HG03342 (cell line): Measurements from ENCODE around the gene DAB1.

Experiments
- ATAC-seq: cut with Tn5 transposase; IDR thresholded peaks from one replicate; pipeline ENCODE4 v1.9.1; 2021; ENCODE audit warnings: mild to moderate bottlenecking, moderate library complexity; ENCODE audit not compliant: unreplicated experiment

The DAB1 gene

DNA sequence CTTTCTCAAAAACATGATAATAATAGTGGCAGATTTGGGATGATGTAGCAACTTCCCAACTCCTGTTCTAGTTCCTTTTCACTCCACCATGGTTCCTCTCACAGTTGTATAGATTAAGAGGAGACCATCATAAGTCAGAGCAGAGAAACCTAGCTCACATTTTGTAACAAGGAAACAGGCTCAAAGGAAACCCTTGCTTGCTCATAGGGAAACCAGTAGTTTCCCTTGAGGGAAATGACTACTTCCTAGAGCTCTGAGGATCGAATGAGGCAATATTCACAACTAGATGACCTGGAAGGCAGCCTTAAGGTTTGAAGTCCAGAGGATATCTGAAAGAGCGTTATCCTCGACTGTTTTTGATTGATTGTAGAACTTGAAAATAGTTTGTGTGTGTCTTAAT, 382.0 kb downstream of the DAB1 start:
- no peak for ATAC-seq

DNA sequence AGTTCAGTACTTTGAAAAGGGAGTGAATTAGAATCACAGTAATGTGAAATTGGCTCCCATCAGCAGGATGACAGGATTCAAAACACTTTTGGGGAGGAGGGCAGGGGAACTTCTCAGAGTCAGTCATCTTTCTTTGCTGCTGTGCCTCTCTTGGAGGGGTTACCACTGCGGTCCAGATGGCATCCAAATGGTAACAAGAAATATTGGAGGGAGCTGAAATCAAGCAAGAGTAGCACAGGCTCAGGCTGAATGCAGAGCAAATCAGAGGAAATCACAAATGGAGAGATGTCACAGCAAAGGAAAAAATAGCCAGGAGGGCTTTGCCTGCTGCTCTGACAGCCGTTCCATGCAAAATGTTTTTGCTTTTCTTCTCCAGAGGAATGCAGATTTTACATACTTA, 383.0 kb downstream of the DAB1 start:
- ATAC-seq = no peak

DNA sequence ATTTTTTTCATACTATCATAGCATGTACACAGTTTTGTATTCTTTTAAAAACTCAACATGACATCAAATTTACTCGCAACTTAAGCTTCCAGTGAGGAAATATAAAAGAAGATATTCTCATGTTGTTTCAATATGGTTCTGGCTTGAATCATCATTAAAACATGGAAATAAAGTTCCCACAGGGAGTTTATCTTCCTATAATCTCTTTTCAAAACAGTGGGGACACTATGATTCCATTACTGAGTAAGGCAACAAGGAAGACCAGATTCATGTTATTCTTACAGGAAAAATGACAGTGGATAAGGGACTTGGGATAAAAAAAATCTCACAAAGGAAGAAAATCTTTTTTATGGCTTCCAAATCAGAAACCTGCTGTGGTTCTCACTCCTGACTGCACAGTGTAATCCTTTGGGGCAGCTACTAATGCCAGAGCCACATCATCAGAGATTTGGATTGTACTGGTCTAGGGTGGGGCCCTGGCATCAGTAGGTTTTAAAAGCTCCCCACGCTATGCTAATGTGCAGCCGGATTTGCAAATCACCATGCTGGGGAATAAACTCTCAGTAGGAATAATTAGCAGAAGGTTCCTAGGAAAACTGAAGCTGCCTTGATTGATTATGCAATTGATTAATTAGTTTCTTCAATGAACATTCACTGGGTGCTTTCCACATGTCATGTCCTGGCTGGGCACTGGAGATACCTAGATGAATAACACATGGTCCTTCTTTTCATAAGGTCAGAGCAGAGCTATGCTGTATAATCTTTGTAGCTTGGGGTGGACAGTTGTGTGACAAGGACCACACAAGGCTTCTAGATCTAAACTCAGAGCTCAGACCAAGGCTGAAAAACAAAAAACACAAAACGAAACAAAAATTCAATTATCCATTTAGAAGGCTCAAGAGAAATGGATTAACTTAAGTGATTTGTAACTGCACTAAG, 386.9 kb downstream of the DAB1 start:
- no peak for ATAC-seq

DNA sequence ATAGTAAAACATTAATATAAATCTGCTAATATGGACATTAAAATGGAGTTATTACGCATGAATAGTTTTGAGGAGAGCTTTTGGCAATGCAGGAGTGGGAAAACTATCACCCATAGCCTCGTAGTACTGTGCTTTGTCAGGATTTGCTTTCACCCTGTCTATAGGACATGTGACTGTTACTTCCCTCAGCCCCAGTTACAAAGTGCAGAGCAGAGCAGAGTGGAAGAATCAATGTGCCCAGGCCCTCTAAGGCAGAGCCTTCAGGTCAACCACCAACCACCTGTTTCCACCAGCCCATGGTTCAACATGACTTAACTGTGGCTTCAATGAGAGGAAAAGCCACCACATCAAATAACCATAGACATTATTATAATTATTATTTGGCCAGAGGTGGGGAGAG, 389.1 kb downstream of the DAB1 start:
- ATAC-seq = no peak

DNA sequence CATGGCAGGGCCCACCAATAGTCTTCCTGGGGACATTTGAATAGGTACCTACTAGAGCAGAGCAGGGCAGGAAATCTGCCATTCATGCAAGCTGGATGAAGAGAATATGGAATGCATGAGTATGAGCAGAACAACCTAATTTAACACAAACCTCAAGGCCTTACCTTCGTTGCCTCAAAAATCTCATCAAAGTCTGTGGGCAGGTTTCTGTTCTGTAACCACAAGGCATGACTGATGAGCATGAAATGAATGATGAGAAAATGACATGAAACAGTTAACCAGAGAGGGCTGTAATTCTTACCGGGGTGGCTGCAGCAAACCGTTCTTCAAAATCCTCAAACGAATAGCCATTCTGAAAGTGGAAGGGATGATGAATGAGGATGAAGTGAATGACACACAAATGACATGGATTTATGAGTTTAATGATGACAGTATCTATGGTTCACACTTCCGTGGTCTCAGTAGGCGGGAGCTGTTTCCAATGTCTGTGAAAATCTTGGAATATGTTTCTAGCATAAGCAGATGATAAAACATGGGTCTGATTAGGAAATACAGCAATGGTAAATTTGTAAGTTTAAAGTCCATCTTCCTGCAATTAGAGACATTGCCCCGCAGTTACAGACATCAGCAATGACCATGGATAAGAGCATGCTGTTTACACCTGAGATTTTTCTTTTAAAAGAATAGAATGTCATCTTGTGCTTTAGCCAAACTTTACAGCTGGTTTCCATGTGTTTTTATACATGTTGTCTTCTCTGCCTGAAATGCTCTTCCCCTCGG, 390.4 kb downstream of the DAB1 start:
- no peak for ATAC-seq

DNA sequence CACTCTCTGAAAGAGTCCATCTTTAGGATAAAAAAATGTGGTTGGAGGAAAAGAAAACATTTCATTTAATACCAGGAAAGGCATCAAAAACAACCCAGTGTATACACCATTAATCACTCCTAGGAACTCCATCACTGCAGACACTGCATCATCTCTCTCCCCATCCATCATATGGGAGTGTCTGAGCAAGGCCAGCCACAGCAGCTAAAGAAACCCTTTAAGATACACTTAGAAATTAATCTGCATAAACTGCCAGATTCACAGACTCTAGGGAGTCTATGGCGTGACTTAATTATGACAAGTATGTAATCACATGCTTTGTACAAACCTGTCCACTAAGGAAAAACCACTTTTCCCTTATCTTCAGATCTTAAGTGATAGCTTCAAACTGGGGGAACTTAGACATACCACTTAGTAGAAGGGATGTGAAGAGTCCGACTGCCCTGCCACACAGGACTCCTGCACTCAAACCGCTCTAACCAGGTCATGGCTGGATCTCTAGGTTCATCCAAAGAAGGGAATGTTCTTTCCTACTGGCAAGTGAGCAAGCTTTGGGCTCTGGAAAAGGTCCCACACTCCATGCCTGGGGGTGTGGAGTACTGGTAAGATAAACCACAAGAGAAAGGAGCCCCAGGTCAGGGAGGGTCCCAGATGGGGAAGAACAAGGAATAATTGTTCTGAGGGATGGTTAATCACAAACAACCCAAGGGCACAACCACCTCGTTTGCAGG, 397.1 kb downstream of the DAB1 start:
- ATAC-seq = no peak

DNA sequence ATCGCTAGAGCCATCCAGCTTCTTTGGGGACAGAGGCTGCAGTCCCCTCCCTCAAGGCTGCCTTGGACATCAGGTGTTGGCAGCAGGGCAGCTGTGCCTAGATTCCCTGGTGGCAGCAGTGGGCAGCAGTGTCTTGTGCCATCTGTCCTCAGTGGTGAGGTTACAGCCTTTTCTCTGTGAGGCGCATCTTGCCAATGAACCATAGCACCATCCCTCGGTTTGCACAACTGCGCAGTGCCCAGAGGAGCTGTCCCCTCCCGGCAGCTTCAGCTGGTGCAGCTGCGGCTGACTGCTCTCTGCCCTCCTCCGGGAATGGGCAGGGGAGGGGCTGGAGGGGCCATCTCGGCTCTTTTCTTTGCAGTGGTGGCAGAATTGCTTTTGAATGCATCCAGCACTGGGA, 399.0 kb downstream of the DAB1 start:
- ATAC-seq = no peak

DNA sequence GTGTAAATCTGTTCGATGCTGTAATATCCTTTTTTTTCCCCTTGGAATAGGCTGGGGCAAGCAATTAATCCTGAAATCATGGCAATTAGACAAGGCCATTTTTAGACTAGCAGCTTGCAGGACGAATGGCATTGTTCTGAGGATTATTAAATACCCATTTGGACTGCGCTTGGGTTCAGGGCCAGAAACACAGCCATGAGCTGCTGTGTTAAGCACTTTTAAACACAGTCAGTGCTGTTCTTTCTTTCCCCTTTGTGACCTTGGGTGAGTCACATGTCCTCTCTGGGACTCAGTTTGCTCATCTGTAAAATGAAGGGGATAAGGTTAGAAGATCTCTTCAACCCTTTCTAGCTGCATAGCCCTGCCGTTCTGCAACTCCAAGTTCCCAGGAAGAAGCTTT, 399.4 kb downstream of the DAB1 start:
- ATAC-seq = no peak

DNA sequence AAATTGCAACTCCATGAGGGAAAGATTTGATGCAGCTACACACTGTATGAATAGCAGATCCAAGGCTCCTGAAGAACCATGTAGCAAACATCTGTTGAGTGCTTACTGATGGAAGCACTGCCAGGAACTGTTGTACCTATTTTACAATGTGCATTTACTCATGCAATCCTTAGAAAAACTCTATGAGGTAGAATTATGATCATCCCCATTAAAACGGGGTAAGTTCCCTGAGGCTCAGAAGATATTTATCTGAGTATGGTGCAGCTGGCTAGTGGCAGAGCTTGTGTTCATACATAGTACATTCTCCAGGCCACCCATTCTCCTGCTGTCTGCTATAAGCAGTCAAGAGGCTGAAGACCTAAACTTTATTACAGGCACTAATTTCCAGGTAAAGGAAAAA, 403.6 kb downstream of the DAB1 start:
- ATAC-seq = no peak

DNA sequence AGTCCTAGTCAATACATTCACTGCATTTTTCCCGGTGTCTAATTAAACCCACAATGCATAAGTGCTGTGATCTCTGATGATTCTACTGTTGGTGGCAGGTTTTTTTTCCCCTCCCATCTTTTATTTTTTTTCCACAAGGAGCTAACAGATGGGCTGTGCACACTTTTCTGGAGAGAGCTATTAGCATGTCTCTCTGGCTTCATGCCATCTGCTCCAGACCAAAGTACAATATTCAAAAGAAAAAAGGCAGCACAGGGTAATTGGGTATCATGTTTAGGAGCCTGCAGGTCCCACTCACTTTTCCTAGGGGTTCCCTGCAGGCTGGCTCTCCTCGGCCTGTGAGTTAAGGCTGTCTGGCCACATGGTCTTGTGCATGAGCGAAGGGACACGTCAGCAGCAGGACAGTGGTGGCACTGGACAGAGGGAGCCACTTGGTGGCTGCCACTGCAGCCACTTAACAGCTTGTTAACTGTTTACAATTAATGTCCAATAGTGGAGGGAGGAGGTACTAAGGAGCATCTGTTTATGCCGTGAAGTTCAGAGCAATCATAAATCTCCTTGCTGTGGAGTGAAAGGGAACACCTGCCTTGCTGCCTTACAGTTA, 404.5 kb downstream of the DAB1 start:
- no peak for ATAC-seq

DNA sequence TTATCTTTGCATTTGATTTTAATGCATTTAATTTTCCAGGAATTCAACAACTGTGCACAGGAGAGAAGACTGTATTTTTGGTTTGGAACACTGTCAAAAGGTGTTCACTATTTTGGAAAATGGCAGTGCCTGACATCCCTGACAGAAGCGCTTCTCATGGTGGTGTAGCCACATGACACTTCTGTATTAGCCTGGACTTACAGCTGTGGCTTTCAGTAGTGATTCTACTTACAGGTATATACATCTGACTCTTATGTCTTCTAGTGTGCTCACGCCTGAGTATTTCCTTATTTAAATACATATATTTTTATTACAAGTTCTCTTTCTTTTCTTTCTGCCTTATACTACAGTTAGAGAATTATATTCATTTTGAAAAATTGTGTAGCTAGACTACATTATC, 405.7 kb downstream of the DAB1 start:
- ATAC-seq = no peak

DNA sequence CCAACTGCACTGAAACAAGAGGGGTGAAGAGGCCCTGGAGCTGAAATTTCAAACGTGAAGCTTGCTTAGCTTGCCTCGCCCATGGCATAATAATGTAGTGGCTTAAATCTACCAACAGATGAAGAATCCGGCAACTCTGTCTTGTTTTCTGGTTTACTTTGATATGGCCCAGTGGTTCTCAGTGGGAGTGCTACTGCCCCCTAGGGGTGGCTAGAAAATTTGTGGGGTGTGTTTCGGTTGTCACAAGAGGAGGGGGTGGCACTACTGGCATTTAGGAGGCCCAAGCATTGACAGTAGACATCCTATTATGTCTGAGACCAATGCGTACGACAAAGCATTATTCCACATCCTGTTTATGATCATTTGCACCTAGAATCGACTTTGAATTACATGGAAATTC, 406.1 kb downstream of the DAB1 start:
- ATAC-seq = no peak

DNA sequence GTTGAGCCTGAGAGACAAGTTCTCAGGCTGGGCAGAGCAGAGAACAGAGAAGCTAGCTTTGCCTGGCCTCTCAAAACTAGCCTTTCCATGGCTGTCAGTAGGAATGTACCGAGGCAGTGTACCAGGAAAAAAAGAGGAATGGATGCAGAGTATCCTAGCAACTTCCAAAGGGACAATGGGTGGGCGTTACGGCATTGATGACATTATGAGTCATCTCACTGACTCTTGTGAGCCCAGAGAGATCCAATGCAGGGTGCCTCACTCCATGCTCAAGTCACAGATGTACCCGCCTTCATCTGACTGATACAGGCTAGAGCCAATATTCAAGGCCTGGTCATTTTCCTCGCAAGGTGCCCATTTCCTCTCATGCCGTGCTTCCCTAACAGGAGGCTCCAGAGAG, 406.7 kb downstream of the DAB1 start:
- ATAC-seq = no peak

DNA sequence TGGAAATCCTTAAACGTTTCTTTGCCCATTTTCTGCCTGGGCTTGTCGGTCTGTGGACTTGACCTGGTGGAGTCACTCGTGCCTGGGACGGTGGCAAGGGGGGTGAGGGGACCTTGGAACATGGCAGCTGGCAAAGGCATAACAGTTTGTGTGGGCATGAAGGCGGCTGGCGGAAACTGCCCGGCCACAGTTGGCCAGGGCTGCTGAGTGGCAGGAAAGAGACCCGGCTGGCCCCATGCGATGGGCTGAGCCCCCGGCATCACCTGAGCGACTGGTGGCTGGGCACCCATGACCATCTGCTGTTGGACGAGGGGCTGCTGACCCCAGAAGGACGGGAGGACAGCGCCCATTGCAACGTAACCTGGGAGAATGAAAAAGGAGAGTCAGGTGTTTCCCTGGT, 408.8 kb downstream of the DAB1 start:
- ATAC-seq = no peak

DNA sequence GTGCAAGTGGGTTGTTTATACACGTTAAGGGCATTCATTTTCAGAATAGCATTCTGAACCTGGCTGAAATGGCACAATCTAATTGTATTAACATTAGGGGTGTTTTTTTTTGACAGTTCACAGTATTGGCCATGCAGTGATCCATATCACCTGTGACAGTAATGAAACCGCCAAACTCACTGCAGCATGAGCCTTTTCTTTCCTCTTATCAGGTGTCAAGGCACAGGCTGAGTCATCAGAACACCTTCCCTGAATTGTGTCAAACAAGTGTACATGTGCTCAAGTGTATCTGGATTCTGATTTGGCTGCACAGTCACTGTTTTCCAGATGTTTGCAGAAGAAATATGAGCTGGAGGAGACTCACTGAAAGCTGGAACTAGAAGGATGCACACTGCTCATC, 410.3 kb downstream of the DAB1 start:
- ATAC-seq = no peak

DNA sequence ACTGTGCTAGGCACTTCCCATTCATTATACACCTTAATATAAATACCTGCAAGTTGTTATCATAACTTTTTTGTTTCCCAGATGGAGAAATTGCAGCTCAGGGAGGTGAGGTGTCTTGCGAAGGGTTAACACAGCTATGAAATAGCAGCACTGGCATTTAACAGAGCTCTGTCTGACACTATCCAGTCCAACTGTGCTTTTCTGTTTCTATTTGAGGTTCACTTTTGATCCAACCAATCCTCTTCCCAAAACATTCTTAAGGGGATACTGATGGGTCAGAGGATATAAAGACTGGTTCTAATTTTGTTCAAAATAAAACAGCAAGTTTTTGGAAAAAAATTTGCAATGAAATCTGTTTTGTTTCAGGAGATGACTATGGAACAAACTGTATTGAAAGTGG, 411.5 kb downstream of the DAB1 start:
- no peak for ATAC-seq

DNA sequence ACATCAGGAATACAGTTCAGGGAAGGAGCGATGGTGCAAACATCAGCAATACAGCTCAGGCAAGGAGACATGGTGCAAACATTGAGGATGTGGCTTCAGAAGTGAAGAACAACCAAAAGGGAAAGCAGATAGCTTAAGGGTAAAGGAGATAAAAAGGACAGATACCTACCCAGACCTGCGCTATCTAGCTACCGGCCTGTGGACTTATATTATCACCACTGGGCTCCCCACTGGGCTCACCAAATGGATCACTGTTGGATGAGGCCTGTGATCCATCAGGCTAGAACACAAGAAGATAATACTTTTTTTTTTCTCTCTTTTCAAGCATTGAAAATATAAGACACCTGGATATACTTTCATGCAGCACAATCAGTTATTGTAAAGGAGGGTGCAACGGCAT, 413.3 kb downstream of the DAB1 start:
- ATAC-seq = no peak

DNA sequence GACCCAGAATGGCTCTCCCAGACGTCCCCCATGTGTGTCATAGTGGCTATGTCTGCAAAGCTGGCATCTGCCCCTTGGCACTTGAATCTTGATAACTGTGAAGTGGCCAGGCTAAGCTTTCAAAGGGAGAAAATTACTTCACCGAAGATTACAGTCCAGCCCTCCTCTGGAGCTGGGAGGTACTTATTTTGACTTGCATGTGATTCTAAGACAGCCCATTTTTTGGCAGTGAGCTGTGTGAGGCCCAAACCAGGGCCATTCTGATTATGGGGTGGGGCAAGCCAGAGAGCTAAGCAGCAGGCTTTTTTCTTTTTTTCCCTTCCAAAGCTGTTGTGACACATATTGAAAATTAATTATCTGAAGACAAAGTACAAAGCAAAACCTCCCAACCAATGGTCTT, 415.9 kb downstream of the DAB1 start:
- no peak for ATAC-seq

DNA sequence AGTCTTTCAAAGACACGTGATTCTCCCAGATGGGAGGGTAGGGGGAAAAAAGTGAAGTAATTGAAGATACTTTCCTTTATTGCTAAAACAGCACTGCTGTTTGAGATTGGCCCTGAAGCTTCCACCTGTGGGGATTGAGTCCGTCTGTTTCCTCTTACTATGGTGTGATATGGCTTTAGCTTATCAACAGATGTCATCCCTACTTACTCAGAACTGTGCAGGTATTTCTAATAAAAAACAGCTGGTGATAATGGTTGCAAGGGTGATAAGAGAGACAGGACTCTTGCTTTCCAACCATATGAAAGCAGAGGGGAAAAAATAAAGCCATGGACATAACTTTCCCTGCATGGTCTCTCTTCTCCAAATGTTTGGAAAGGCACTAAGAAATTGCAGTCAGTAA, 416.4 kb downstream of the DAB1 start:
- no peak for ATAC-seq

DNA sequence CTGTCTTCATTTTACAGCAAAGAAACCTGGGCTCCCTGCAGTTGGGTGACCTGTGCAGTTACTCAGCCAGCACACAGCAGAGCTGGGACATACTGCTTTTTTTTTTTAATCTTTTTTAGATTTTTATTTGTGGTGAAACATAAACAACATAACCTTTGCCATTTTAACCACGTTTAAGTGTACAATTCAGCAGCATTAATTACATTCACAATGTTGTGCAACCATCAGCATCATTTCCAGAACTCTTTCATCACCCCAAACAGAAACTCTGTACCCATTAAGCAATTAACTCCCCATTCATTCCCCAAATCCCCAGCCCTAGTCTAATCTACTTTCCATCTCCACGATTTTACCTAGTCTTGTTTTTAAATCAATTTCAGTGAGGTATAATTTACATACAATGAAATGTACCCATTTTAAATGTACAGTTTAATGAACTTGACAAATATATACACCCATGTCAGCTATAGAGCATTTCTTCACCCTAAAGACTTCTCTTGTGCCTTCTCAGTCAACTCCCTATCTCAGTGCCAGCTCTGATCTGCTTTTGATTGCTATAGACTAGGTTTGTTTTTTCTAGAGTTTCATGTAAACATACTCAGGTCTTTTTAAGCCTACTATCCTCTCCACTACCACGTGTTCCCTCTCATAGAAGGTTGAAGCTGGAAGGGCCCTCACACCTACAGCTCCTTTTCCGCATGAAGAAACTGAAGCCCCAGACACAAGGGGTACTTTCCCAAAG, 420.3 kb downstream of the DAB1 start:
- ATAC-seq = no peak
